IMR-90 (cell line): ENCODE data around the gene EID1. TPM values are rescaled to one million over a fixed set of nuclear protein-coding genes. Genes with fewer than 3 reads are reported as not detected.

ENCODE experiments used
- CTCF ChIP-seq: conservative IDR thresholded peaks from 2 replicates; pipeline ENCODE4 v1.5.1; 2012; ENCODE audit warnings: mild to moderate bottlenecking, low read depth, low read length, improper control_type of control experiment
- FOS ChIP-seq: fragments of 150-350 bp; IDR thresholded peaks from 2 replicates; pipeline ENCODE4 v1.6.1; 2016; ENCODE audit warnings: low read depth, low read length
- SMC3 ChIP-seq: fragments of 150-350 bp; IDR thresholded peaks from 2 replicates; pipeline ENCODE4 v1.6.1; 2016; ENCODE audit warnings: low read depth, mild to moderate bottlenecking, antibody characterized with exemption, low read length, moderate library complexity
- USF2 ChIP-seq: fragments of 150-350 bp; IDR thresholded peaks from 2 replicates; pipeline ENCODE4 v1.6.1; 2017; ENCODE audit warnings: mild to moderate bottlenecking, antibody characterized with exemption, low read length, low read depth
- polyA plus RNA-seq, 3 experiments: library from polyadenylated mRNA; depleted of rRNA; stranded (reverse); fragments of >200 nt; gene quantifications; 2 replicates each; pipeline ENCODE4 v1.2.3, GENCODE V29; 2012; ENCODE audit warnings: low replicate concordance in 1 of 3
- total RNA-seq: library from RNA; depleted of rRNA; stranded (reverse); fragments of >200 nt; gene quantifications from 2 replicates; pipeline ENCODE4 v1.2.3, GENCODE V29; 2012

Gene EID1
- total and polyA plus RNA-seq, 2 of the 4 experiments (the other 2 are of a cell fraction): 147 to 162 TPM

- TF ChIP-seq CTCF (no peak), FOS (peak; percentile 98), SMC3 (no peak), USF2 (no peak)
Observed at GRCh38 chr15:48925714-48926223, 47.8 kb downstream of the EID1 start (continued).
